Chondrocyte (in vitro differentiated cells): ENCODE results near the gene OPN1LW. TPM values are rescaled to one million over a fixed set of nuclear protein-coding genes. Genes with fewer than 3 reads are reported as not detected.

Experiments used
- DNase-seq: peaks from one replicate; pipeline ENCODE4 v3.0.0; 2021; ENCODE audit warnings: mixed read lengths, low spot score
- H3K27ac Mint-ChIP-seq: one replicate; pipeline ENCODE4 v1.8.0; 2021; ENCODE audit warnings: mild to moderate bottlenecking, moderate library complexity, mixed read lengths; ENCODE audit not compliant: unreplicated experiment
- H3K27me3 Mint-ChIP-seq: 2 replicates; pipeline ENCODE4 v1.8.0; 2021; ENCODE audit warnings: low read depth, mixed read lengths
- H3K36me3 Mint-ChIP-seq: 2 replicates; pipeline ENCODE4 v1.8.0; 2021; ENCODE audit warnings: low read depth, mixed read lengths
- H3K4me1 Mint-ChIP-seq: 2 replicates; pipeline ENCODE4 v1.8.0; 2021; ENCODE audit warnings: low read depth, mild to moderate bottlenecking, mixed read lengths
- H3K4me3 Mint-ChIP-seq: one replicate; pipeline ENCODE4 v1.8.0; 2021; ENCODE audit warnings: mild to moderate bottlenecking, moderate library complexity, mixed read lengths; ENCODE audit not compliant: unreplicated experiment
- H3K9me3 Mint-ChIP-seq: 2 replicates; pipeline ENCODE4 v1.8.0; 2021; ENCODE audit warnings: low read depth, mixed read lengths
- CTCF ChIP-seq: fragments of 200-600 bp; sonication (generic); IDR thresholded peaks from 2 replicates; pipeline ENCODE4 v1.5.0; 2021; ENCODE audit warnings: antibody characterized with exemption, mild to moderate bottlenecking, moderate library complexity
- total RNA-seq: library from RNA; stranded (reverse); gene quantifications from 3 replicates; pipeline ENCODE4 v1.2.1, GENCODE V29; 2021

Gene OPN1LW
- total RNA-seq, 1 donor from 2014 or later = not detected

- H3K4me3 Mint-ChIP-seq = no peak overlapping the region
- no peaks in the 10 kb centered on the region for H3K4me1 Mint-ChIP-seq
- TF ChIP-seq CTCF = no peak
- no peak overlapping the region for H3K27ac Mint-ChIP-seq
- no peak for DNase-seq
- peaks cover 1% of the 10 kb centered on the region for H3K36me3 Mint-ChIP-seq
- peaks cover 4% of the 10 kb centered on the region for H3K27me3 Mint-ChIP-seq
- H3K9me3 Mint-ChIP-seq = peaks cover 12% of the 10 kb centered on the region
Observed at GRCh38 chrX:154116426-154117211, 27.4 kb upstream of the OPN1LW start.

DNA sequence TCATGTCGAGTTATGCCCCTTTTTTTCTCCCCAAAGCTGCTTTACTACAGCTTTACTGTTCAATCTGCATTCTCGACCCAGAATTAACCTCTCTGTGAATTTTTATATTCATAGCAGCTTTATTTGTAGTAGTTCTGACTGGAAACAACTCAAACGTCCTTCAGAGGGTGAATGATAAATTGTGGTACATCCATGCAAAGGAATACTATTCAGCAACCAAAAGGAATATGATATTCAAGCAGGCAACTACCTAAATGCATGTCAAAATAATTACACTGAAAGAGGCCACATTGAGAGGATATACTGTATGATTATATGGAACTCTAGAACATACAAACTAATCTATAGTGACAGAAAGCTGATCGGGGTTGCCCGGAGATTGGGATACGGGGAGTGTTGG lies 26.5 kb upstream of the OPN1LW start:
- Mint-ChIP-seq H3K27ac (no peak overlapping the region), H3K36me3 (peaks cover 1% of the 10 kb centered on the region), H3K9me3 (peaks cover 12% of the 10 kb centered on the region), H3K27me3 (peaks cover 4% of the 10 kb centered on the region), H3K4me3 (no peak overlapping the region), H3K4me1 (no peaks in the 10 kb centered on the region)
- no peak for DNase-seq
- no peak for TF ChIP-seq CTCF

DNA sequence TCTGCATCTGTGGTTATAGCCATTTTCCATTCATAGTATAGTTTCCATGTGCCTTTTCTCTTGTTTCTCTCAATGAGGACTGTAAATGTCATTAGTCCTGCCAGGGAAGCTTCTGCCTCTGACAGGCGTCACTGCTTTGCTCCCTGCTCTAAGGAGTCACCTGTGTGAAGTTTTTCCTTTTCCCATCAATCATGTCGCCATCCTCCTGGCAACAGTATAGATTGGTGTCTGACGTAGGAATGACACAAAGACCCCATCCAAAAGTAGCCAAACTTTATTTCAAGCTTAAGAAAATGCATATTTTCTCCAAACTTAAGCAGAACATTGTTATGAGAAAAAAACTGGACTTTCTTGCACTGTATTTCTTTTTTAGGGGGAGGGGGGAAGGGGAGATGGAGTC lies 23.5 kb upstream of the OPN1LW start:
- H3K36me3 Mint-ChIP-seq = peaks cover 1% of the 10 kb centered on the region
- DNase-seq = no peak
- peaks cover 12% of the 10 kb centered on the region for H3K9me3 Mint-ChIP-seq
- no peaks in the 10 kb centered on the region for H3K4me1 Mint-ChIP-seq
- no peak overlapping the region for H3K27ac Mint-ChIP-seq
- no peak for TF ChIP-seq CTCF
- peaks cover 2% of the 10 kb centered on the region for H3K27me3 Mint-ChIP-seq
- H3K4me3 Mint-ChIP-seq = no peak overlapping the region

- Mint-ChIP-seq H3K27me3 (no peaks in the 10 kb centered on the region), H3K36me3 (peaks cover 1% of the 10 kb centered on the region), H3K4me1 (no peaks in the 10 kb centered on the region), H3K4me3 (no peak overlapping the region), H3K27ac (no peak overlapping the region), H3K9me3 (peaks cover 12% of the 10 kb centered on the region)
- no peak for DNase-seq
- TF ChIP-seq CTCF = no peak
Observed at GRCh38 chrX:154121207-154121606, 22.8 kb upstream of the OPN1LW start.

GRCh38 chrX:154121961-154122360 lies 22.1 kb upstream of the OPN1LW start:
- no peak overlapping the region for H3K4me3 Mint-ChIP-seq

More at GRCh38 chrX:154121961-154122360, 22.1 kb upstream of the OPN1LW start:
- Mint-ChIP-seq H3K4me1 (no peaks in the 10 kb centered on the region), H3K27me3 (no peaks in the 10 kb centered on the region), H3K9me3 (peaks cover 16% of the 10 kb centered on the region), H3K27ac (no peak overlapping the region), H3K36me3 (peaks cover 1% of the 10 kb centered on the region)
- DNase-seq = no peak
- no peak for TF ChIP-seq CTCF
